Endometrial microvascular endothelial cells (primary cell): ENCODE data around the gene IGF1R. TPM values are rescaled to one million over a fixed set of nuclear protein-coding genes. Genes with fewer than 3 reads are reported as not detected.

Experiments
- in situ Hi-C: cut with HindIII; loops from 2 replicates; pipeline ENCODE4 v1.10.0; 2017; ENCODE audit warnings: low sequenced_read_pairs, low pct_unique_long_range_greater_than_20kb; ENCODE audit errors: inconsistent ontology term
- total RNA-seq: library from RNA; depleted of rRNA; stranded (reverse); fragments of >200 nt; gene quantifications from one replicate; pipeline ENCODE4 v1.2.3, GENCODE V29; 2015; ENCODE audit errors: inconsistent ontology term

Gene IGF1R
- total RNA-seq, 1 donor from 2014 or later, result 28.8 TPM

DNA sequence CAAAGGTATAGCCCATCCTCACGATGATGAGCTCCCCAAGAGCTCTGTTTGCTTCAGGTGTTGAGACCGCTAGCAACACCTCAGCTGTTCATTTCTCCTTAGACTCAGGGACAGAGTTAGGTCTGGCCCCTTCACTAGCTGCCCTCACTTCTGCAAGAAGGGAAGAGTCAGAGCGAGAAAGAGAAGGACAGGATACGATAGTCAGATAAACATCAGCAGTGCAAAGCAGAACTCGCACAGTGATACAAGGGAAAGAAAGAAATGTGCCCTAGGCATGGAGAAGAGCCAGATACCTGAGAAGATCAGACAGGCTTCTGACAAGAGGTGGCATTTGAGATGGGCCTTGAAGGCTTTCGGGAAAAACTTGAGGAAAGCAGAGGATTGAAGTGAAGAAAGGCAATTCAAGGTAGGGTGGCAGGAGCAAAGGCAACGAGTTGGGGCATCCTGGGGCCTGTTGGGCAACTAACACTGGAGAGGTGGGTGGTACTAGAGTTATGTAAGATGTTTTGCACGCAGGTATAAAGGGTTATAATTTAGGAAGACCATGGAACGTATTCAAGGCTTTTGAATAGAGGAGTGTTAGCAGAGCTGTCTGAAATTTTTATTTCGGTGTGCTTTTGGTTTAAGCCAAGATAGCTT lies 253.2 kb downstream of the IGF1R start:
- in situ Hi-C loops, result no loop called here

DNA sequence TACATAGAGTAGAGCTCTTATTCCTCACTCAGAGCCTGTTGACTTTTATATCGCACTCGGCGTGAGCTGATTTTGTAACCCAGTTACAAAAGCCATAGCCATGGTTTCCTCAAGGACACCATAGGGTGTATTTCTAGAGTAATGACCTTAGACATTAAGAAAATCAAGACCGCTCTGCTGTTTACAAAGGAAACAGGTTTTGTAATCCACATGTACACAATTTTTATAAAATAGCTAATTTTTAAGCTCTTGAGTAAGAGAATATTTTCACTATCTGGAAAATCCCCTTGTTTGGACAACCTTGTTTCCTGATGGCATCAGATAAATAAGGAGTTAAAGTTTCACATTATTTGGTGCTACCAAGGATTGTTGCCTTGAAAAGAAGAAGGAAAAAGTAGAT lies 254.6 kb downstream of the IGF1R start:
- in situ Hi-C loops, result no loop called here

DNA sequence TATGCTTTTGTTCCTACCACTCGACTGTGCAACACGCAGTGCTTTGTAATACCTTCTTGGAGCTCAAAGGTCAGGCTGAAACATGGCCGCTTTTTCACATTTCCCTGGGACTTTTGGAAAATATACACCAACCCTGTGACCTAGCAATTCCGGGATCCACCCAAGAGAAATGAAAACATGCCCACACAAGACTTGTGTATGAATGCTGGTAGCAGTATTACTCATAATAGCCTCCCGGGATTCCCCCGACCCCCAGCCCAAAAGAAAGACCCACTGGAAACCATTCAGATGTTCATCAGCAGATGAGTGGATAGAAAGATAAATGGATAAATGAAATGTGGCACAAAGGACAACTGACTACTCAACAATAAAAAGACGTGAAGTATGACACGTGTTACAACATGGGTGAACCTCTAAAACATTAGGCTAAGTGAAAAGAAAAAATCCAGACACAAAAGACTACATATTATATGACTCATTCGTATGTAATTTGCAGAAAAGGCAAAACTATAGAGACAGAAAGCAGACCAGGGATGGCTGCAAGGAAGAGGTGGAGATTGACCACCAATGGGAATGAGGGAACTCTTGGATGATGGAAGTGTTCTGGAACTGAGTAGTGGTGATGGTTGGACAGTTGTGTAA lies 255.2 kb downstream of the IGF1R start:
- in situ Hi-C loops, result no loop called here

DNA sequence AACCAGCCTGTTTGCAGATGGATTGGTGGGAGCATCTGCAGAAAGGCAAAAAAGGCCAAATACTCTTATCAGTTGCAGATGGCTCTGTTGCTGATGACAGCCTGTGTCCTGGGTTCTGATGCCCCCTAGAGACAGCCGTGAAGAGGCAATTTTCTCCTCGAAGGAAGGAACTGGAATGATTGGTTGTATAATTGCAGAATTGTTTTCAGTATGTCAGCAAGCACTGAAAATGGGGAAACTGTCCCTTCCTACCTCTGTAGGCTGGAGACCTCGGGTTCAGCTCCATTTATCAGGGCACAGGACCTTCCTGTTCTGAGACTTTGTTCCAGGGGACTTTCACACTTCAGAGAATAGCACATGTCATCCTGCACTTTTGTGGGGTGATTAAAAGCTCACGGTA lies 256.2 kb downstream of the IGF1R start:
- in situ Hi-C loops, result no loop called here

DNA sequence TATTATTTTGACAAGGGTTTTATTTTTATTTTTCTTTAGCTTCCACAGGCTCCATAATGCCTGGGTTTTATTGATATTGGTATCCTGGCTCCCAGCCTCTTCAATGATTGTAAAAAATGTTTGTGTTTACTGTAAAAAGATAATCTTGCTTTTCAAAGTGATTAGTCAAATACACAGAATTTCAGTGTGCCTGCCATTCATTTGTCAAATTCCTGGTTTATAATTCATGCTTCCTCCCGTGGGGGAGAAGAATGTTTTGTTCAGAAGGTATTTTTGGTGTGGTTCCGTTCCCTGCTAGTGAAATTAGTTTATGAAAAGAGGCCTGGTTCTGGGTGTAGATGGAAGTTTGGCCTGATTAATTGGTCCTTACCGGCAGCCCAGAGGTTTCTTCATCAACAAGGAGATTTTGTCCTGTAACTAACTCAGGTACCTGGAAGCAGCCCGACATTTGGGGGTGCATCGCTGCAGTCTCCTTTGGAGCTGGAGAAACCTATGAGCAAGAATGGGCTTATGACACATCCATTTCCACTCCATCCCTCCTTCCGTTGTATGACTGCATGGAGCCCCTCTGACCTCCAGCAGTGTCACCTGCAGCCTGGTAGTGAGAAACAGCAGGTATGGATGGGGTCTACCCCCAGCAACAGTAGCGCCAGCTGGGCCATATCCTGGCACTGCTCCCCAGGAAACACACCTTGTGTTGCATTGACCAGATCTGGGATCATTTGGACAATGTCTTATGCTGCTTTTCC lies 257.8 kb downstream of the IGF1R start:
- in situ Hi-C loops, result no loop called here

DNA sequence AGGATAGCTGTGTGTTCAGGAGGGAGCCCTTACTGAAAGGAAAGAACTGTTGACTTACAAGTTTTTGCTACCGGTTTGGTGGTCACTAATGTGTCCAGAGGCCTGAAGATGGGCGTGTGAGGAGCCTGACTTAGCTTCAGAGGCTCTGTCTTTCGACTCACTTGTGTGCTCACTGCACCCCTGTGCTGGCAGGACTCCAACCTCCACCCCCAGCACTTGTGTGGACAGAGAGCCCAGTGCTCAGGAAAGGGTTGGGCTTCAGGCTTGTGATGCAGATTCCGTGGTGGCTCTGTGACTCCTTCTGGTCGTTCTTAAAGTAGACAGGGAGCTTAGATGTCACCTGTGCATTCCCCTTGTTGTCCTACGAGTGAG lies 258.4 kb downstream of the IGF1R start:
- in situ Hi-C loops, result no loop called here

DNA sequence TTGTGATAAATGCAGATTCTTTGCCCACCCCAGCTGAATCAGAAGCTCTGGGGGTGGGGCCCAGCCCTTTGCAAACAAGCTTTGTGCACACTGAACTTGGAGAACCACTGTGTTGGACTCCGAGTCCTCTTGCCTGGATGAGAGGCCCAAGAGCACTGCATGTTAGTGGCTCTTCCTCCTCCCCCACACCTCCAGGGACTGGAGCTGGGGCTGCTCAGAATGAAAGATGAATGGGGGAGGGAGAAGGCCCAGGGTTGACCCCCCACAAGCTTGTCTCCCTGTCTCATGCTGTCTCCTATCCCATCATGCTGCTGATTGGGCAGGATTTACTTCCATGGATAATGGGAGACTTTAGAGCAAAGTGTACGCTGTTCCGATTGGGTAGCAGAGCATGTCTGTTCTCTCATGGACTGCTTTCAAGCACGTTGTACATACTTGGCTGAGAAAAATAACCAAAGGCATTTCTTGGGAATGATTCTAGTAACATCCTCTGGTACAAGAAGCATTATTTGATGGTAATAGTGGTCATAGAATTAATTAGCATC lies 259.7 kb downstream of the IGF1R start:
- in situ Hi-C loops, result no loop called here

DNA sequence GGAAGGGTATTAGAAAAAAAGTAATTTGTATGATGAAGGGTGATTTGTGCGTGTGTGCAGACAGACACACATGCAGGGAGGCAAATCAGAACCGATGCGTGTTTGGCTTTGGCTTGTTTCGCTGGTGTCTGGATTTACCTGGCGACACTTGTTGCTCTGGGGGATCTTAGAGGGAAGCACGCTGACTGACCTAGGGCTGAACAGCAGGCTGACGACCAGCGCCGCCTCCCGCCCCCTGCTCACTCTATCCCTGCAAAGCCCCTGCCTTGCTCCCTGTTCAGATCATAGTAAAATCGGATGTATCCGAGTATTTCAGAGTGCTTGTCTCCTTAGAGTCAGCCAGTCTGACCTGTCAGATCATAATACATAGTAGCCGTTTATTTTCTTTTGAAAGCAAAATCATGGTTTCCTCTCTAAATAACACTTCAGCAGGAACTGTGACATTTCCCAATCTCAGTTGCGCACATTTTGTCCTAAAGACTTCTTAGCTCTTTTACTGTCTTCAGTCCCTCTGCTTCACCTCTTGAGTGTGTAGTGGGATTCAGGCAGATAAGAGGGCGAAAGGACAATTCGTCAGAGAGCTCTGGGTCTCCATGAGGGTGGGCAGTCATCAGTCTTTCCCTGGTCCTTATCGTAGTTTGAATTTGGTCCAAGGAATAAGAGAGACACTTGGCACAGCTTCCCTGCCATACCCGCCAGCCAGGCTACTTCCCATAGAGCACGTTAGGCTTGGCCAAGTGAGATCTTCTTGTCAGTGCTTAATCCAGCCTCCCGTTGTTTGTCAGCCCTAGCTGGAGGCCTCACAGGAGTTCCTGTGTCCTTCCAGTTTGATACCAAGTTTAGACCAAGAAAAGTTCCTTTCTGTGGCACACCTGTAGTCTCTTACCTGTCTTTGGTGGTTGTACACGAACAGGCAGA lies 261.9 kb downstream of the IGF1R start:
- in situ Hi-C loops, result no loop called here

DNA sequence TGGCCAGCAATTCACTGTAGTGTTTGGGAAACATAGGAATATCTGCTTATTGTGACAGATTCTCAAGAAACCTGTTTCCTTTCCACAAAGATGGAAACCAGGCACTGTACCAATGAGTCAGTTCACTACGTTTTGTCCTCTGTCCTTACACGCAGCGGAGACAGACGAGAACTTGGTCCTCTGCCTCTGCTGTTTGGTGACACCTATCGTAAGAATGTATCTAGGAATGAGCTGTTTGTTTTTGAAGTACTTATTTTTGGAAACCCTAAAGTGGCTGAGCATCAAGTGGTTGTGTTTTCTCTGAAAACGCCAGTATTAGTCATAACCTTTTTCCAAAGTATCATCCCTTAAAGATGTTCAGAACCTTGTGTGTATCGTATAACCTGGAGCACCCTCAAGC lies 266.3 kb downstream of the IGF1R start:
- in situ Hi-C loops, result no loop called here

DNA sequence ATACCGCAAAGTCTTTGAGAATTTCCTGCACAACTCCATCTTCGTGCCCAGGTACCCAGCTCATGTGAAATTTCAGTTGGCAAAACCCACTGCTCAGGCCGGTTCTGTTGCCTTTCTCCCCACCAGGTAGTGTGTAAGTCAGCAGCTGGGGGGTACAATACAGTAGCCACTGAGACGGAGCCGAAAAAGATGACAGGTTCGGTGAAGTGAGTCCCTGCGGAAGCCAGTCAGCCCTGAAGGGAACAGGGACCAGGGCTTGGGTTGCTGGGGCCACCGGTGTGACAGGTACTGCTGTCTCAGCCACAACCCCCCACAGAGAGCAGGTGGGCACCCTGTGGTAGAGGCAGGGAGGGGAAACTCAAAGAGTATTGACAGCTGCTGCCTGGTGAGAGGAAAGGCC lies 268.5 kb downstream of the IGF1R start:
- in situ Hi-C loops, result no loop called here

DNA sequence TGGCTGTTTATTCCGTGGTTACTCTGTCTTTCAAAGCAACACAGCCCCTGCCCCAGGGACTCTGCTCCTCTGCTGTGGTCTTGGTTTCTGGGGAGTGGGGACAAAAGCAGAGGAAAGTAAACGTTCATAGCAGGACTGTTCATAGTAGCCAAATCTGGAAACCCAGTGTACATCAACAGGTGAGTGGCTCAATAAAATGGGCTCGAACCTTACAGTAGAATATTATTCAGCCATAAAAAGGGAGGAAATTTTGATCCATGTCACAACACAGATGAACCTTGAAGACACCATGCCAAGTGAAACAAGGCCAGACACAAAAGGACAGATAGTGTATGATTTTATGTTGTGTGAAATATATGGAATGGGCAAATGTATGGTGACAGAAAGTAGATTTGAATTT lies 269.1 kb downstream of the IGF1R start:
- in situ Hi-C loops, result no loop called here

DNA sequence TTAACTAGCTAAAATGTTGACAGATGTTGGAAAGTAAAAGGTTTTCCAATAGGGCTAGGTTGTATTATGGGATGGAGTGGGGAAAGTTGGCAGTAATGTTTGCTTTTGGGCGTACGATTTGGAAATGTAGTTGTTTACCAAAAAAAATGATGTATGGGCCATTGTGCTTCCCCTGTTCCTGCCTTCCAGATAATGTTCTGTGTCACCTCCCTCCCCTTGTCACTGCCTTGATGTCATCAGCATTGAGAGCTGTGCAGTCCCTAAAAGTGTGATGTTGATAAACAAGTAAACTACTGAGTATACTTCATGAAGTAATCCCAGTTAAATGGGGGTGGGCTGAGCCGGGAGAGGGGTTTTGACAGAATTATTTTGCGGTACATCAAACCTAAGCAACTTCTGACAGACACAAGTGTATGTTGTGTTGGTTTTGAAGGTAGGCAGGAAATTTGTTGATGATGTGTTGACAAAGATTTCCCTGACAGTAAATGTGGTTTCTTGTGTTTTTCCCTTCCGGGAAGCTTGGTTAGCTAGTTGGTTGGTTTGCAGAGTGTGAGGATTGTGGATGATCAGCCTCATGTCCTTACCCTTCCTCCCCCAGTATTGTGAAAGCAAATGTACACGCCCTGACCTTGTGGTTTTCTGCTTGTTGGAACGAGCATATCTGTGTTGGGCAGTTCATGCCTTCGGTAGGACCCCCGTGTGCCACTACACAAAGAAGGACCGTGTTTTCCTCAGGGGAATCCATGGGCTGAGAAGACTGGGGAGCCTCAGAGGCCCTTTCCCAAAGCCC lies 271.9 kb downstream of the IGF1R start:
- in situ Hi-C loops, result no loop called here

DNA sequence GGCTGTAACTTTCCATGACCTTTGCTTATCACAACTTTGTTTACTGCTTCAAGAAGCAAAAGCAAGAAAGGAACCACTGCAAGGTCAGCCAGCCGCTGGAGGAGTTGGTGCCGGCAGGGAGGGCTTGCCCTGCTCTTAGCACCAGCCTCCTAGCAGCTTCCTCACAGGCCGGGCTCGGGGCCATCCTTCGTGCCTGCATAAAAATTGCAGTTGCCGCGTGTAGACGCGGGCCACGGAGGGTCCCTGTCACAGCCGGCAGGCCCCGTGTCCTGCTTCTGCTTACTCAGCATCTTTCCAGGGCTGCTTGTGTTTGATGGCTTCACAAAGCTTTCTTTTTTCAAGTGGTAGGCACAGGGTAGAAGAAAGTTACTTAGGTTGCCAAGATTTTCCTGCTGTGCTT lies 274.8 kb downstream of the IGF1R start:
- in situ Hi-C loops, result no loop called here

DNA sequence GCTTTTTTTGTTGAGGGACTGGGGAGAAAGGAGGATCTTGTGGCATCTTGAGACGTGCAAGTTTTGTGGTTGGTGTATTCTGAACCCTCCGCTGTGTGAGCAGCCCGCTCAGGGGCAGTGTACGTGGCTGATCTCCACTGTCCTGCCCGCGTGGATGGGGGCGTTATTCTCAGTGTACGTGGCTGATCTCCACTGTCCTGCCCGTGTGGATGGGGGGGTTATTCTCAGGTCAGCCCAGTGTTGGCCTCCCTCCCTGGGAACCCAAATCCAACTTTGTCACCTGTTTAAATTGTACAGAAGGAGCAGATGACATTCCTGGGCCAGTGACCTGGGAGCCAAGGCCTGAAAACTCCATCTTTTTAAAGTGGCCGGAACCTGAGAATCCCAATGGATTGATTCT lies 275.2 kb downstream of the IGF1R start:
- in situ Hi-C loops, result no loop called here

DNA sequence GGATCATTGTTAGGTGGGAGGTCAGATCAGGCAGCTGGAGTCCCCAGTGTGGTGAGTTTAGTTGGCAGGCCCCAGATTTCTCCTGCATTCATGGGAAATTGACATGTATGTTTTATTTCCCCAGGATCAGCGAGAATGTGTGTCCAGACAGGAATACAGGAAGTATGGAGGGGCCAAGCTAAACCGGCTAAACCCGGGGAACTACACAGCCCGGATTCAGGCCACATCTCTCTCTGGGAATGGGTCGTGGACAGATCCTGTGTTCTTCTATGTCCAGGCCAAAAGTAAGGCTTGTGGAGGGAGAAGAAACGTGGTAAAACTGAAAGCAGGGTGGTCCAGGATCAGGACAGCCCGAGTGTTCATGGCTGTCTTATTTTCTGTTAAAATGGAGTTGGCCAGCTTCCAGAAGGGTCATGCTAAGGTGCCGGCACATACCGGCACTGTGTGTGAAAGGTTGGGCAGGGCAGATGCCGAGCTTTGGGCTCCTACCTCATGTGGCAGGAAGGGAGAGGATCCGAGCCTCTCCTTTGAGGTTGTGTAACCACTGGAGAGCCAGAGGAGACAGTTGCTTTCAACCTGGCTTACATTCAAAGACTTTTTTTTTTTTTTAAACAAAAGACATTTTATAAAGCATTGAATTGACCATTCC lies 276.2 kb downstream of the IGF1R start:
- in situ Hi-C loops, result no loop called here

DNA sequence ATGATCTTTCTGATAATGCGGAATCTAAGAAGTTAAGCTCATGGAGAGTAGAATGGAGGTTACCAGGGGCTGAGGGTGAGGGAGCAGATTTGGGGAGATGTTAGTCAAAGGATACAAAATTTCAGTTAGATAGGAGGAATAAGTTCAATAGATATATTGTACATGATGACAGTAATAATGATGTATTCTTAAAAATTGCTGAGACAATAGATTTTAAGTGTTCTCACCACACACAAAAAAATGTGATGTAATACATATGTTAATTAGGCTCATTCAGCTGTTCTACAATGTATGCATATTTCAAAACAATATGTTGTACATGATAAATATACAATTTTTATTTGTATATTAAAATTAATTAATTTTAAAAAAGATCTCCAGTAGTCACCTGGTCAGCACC lies 277.9 kb downstream of the IGF1R start:
- in situ Hi-C loops, result no loop called here

DNA sequence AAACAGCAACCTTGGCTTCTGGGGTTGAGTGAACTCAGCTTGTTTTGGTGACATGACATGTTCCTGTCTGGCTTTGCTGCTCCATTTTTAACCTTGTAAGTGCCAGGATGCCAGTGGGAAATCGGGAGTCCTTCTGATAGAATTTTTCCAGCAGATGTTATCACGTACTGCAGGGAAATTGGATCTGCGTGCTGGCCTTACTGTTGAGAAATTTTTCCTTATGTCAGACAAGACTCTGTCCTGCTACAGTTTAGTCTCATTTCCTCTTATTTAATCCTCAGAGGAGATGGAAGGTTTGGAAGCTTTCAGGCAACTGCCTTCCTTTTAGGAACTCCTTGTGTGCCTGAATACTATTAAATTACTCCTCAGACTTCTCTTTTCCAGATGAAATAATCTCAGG lies 278.7 kb downstream of the IGF1R start:
- in situ Hi-C loops, result no loop called here

DNA sequence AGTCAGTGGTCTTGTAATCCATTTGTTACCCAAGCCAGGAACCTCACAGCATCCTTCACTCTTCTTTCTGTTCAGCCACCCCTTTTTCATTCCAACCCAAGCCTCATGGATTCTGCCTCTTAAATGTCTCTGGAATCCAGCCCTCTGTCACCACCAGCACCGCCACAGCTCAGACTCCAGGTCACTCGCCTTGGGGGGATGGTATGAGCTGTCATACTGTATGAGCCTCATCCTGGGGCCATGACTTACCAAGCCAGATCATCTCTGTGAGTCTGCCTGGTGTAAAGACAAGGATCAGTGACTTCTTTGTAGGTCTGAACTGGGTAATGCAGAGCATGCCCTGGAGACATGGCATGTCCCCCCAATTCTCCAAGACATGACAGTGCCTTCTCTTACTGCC lies 279.7 kb downstream of the IGF1R start:
- in situ Hi-C loops, result no loop called here
